Transverse colon (tissue), 4 donors: ENCODE results near the gene FAM13C. TPM values are rescaled to one million over a fixed set of nuclear protein-coding genes. Genes with fewer than 3 reads are reported as not detected.

Experiments
- DNase-seq: peaks from one replicate; pipeline ENCODE4 v3.0.0-alpha.2; 2019
- H3K27ac ChIP-seq, 4 donors: fragments of 200-600 bp; sonication (generic); 2 replicates each; pipeline ENCODE4 v1.5.1; 2016 to 2018; ENCODE audit warnings: inconsistent platforms in 4 of 4
- H3K27me3 ChIP-seq: fragments of 200-600 bp; sonication (generic); 2 replicates; pipeline ENCODE4 v1.5.1; 2017; ENCODE audit warnings: inconsistent platforms
- H3K36me3 ChIP-seq, 4 donors: fragments of 200-600 bp; sonication (generic); 2 replicates each; pipeline ENCODE4 v1.5.1; 2017 to 2019; ENCODE audit warnings: inconsistent platforms in 4 of 4
- H3K4me1 ChIP-seq, 4 donors: fragments of 200-600 bp; sonication (generic); 2 replicates each; pipeline ENCODE4 v1.5.1; 2017 to 2020; ENCODE audit warnings: inconsistent platforms in 4 of 4
- H3K4me3 ChIP-seq, 4 donors: fragments of 200-600 bp; sonication (generic); 1 replicate in 1 of 4; 2 replicates in 3 of 4; pipeline versions ENCODE4 v1.5.1 to v1.6.1; 2017 to 2019; ENCODE audit warnings: inconsistent platforms in 4 of 4
- H3K9me3 ChIP-seq, 2 donors: fragments of 200-600 bp; sonication (generic); 2 replicates each; pipeline ENCODE4 v1.5.1; 2017 to 2019; ENCODE audit warnings: inconsistent platforms in 2 of 2
- CTCF ChIP-seq, 5 experiments: fragments of 200-600 bp in 3 of 5; fragments of 450-650 bp in 2 of 5; sonication (generic) in 3 of 5; IDR thresholded peaks; 1 replicate in 2 of 5; 2 replicates in 3 of 5; pipeline ENCODE4 v1.5.1; 2016 to 2017; ENCODE audit warnings: antibody characterized with exemption in 5 of 5, inconsistent platforms in 3 of 5, mild to moderate bottlenecking in 2 of 5, moderate library complexity in 1 of 5
- EP300 ChIP-seq: sonication (generic); formaldehyde crosslinking; IDR thresholded peaks from one replicate; pipeline ENCODE4 v1.6.1; 2017; ENCODE audit warnings: antibody characterized with exemption, low read depth
- POLR2A ChIP-seq: fragments of 450-650 bp; IDR thresholded peaks from one replicate; pipeline ENCODE4 v1.6.1; 2016; ENCODE audit warnings: antibody characterized with exemption, mild to moderate bottlenecking, moderate library complexity
- POLR2AphosphoS5 ChIP-seq, 3 donors: sonication (generic); formaldehyde crosslinking; IDR thresholded peaks; one replicate each; pipeline ENCODE4 v1.6.1; 2016; ENCODE audit warnings: antibody characterized with exemption in 3 of 3
- WGBS, 2 donors: methylation state at CpG; one replicate each; pipeline ENCODE4 v1.1.5; 2018; ENCODE audit warnings: low coverage in 1 of 2; 5-methylcytosine and 5-hydroxymethylcytosine counted together
- in situ Hi-C, 4 donors: fragments of 200-750 bp; cut with MboI; loops; one replicate each; pipeline versions ENCODE4 v1.15.0 to v1.15.1; 2017; ENCODE audit warnings: low sequenced_read_pairs in 3 of 4, low pct_ligation_motif_present in 1 of 4, low pct_unique_long_range_greater_than_20kb in 1 of 4
- intact Hi-C: fragments of 100-400 bp; cut with DNase I; formaldehyde crosslinking; loops from one replicate; pipeline ENCODE4 v1.15.1; 2023; ENCODE audit warnings: low total_unique reads
- total RNA-seq, 4 donors: library from RNA; depleted of rRNA; stranded (reverse); fragments of >200 nt; gene quantifications; one replicate each; pipeline ENCODE4 v1.1.0, GENCODE V29; 2016

FAM13C gene
- total RNA-seq, 4 donors from 2014 or later: 5.6 to 9.7 (median 6.1) TPM

DNA sequence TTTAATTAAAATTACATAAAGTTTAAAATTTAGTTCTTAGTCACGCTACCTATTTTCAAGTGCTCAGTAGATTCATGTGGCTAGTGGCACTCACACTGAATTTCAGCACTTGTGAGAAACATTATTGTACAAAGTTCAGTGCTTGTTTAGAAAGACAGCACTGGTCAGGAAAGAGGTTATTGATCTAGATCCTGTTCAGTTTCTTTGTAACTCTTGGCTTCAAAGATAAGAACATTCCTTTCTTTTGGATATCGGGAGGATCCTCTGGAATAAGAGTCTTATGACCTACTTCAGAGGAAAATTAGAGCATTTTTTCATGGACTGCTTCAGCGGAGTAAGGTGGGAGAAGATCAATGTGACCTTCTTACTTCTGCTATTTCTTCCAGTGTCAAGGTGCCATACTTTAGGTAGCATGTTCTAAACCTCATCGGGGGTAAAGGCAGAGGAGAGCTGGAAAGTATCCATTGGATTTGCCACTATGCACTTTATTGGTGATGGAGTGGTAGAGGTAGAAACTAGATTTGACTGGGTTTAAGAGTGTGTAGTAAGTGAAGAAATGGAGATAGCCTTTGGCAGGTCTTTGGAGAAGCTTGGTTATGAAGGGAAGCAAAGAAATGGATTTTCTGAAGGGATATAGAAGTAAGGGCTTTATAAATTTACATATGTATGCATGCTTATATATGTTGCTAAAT lies 146.0 kb downstream of the FAM13C start:
- in situ Hi-C loops: no loop called here
- intact Hi-C loops: no loop called here
- no peak for TF ChIP-seq POLR2A
- no peak for TF ChIP-seq CTCF (IDR thresholded peaks at IDR 0.05)
- no peak for TF ChIP-seq EP300
- TF ChIP-seq POLR2AphosphoS5 (IDR thresholded peaks at IDR 0.05): no peak
- 69 to 87% methylated on average over 3 to 4 of the region's 4 CpGs for WGBS, 2 donors
- H3K4me1 ChIP-seq: no peaks in the 10 kb centered on the region
- H3K9me3 ChIP-seq: no peaks in the 10 kb centered on the region
- no peak for DNase-seq
- no peak overlapping the region for H3K4me3 ChIP-seq
- no peak overlapping the region for H3K27ac ChIP-seq
- no peaks in the 10 kb centered on the region for H3K36me3 ChIP-seq
- no peaks in the 10 kb centered on the region for H3K27me3 ChIP-seq

- H3K4me1 ChIP-seq: no peaks in the 10 kb centered on the region
- H3K9me3 ChIP-seq: no peaks in the 10 kb centered on the region
- H3K36me3 ChIP-seq: no peaks in the 10 kb centered on the region
- H3K27ac ChIP-seq: no peak overlapping the region
- DNase-seq: no peak
- no peak overlapping the region for H3K4me3 ChIP-seq
- TF ChIP-seq CTCF (IDR thresholded peaks at IDR 0.05) (no peak), POLR2A (no peak), POLR2AphosphoS5 (IDR thresholded peaks at IDR 0.05) (no peak), EP300 (no peak)
- no peaks in the 10 kb centered on the region for H3K27me3 ChIP-seq
- in situ Hi-C loops (no loop called here), intact Hi-C loops (no loop called here)
- WGBS, 2 donors: 92 to 95% methylated on average over 1 of the region's 1 CpG
Observed at GRCh38 chr10:59214160-59214559, 148.2 kb downstream of the FAM13C start.

- Histone ChIP-seq H3K36me3 (no peaks in the 10 kb centered on the region), H3K27ac (no peak overlapping the region), H3K9me3 (no peaks in the 10 kb centered on the region), H3K27me3 (no peaks in the 10 kb centered on the region), H3K4me1 (no peaks in the 10 kb centered on the region), H3K4me3 (no peak overlapping the region)
- intact Hi-C loops: no loop called here
- WGBS, 2 donors: 58 to 66% methylated on average over 2 of the region's 2 CpGs
- in situ Hi-C loops: no loop called here
- no peak for DNase-seq
- no peak for TF ChIP-seq POLR2AphosphoS5 (IDR thresholded peaks at IDR 0.05)
- no peak for TF ChIP-seq EP300
- TF ChIP-seq CTCF (IDR thresholded peaks at IDR 0.05): no peak
- no peak for TF ChIP-seq POLR2A
Observed at GRCh38 chr10:59212301-59212798, 150.0 kb downstream of the FAM13C start.

DNA sequence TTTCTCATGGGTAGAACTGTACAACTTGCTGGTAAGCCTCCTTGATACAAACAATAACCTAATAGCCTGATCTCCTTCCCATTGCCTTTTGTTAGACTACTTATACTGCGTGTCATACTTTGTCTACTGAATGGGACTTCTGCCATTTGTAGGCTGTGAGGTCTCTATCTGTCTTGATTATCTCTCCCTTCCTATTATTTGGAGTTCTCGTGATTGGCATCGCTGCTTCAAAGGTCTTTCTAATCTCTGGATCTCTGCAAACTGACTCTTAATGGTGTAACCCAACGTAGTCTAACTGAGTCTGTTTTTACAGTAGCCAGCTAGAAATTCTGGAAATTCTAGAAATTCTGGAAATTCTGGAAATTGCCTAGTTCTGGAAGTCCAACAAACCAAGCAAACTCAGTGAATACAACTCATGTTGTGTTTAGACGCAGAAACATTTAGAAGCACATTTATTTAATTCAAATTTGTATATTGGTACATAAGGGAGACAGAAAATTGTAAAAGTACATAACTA lies 156.1 kb downstream of the FAM13C start:
- H3K9me3 ChIP-seq: no peaks in the 10 kb centered on the region
- H3K36me3 ChIP-seq: no peaks in the 10 kb centered on the region
- WGBS, 2 donors: 84 to 94% methylated on average over 3 to 5 of the region's 5 CpGs
- in situ Hi-C loops: no loop called here
- no peaks in the 10 kb centered on the region for H3K27me3 ChIP-seq
- no peak overlapping the region for H3K4me3 ChIP-seq
- DNase-seq: no peak
- no peak overlapping the region for H3K27ac ChIP-seq
- intact Hi-C loops: no loop called here
- no peaks in the 10 kb centered on the region for H3K4me1 ChIP-seq
- TF ChIP-seq POLR2A (no peak), POLR2AphosphoS5 (IDR thresholded peaks at IDR 0.05) (no peak), CTCF (IDR thresholded peaks at IDR 0.05) (no peak), EP300 (no peak)

Other genes starting within 250 kb of the FAM13C start
- under 1 TPM in 2 of 4 donors, not detected in 2; 0.27 to 0.48 TPM for gene PHYHIPL, start 185.9 kb downstream of the FAM13C start, total RNA-seq